ENCODE results near the gene COL6A2. TPM values are rescaled to one million over a fixed set of nuclear protein-coding genes. Genes with fewer than 3 reads are reported as not detected.

COL6A2 gene
- total and polyA plus RNA-seq, 10 of the 15 experiments (the other 5 are each of a cell fraction or from before 2014, with no cell fraction given): 0.16 to 1.3 (median 0.34) TPM; not detected in 7

DNA sequence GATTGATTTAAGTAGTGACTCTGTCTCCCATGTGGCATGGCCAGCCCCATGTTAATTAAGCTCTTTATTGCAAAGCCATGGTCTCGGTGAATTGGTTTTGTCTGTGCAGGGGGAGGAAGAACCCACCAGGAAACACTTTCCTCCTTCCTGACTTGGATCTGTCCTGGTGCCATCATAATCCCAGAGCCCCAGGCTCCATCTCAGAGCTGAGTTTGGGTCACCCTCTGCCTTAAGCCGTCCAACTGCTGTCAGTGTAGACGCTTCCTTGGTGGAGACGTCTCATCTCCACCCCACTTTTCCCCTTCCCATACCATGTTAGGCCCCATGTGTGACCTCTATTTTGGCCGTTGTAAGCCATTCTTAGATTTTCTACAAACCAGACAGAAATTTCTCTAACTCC, 36.0 kb upstream of the COL6A2 start:
- Histone ChIP-seq H3K4me3 (no peak overlapping the region), H3K9me3 (replicated peaks; ENCODE audit: control insufficient read depth, insufficient read depth, low read length) (no peaks in the 10 kb centered on the region; the same call in 2 of the 3 replicates), H3K27me3 (replicated peaks in 1 of 2; ENCODE audit: control insufficient read depth in 2 of 2, insufficient read depth in 2 of 2, low read length in 1 of 2) (no peaks in the 10 kb centered on the region), H3K36me3 (ENCODE audit: control insufficient read depth in 2 of 2, insufficient read depth in 2 of 2, low read length in 1 of 2) (no peaks in the 10 kb centered on the region), H2AFZ (ENCODE audit: control insufficient read depth, low read depth, low read length) (no peak overlapping the region), H3K4me1 (ENCODE audit: control insufficient read depth, insufficient read depth, low read length) (peaks cover 3% of the 10 kb centered on the region; the same call in 1 of the 2 replicates), H4K20me1 (ENCODE audit: control insufficient read depth, insufficient read depth) (no peaks in the 10 kb centered on the region), H3K79me2 (ENCODE audit: control insufficient read depth, insufficient read depth, low read length) (no peaks in the 10 kb centered on the region), H3K9ac (ENCODE audit: control insufficient read depth, insufficient read depth, low read length) (no peak overlapping the region), H3K4me2 (ENCODE audit: control insufficient read depth, insufficient read depth) (no peak overlapping the region), H3K27ac (ENCODE audit: control insufficient read depth, insufficient read depth) (no peak overlapping the region)
- ChIA-PET SMC1A (ENCODE audit: uncharacterized antibody, unreplicated experiment) (no interaction called here), POLR2A (no interaction called here), CTCF (no interaction called here), RAD21 (ENCODE audit: unreplicated experiment) (no interaction called here)
- TF ChIP-seq HDAC2 (IDR thresholded peaks at IDR 0.05): no peak
- TF ChIP-seq ESRRA (IDR thresholded peaks at IDR 0.05; ENCODE audit: low read length): no peak
- no peak for TF ChIP-seq BRCA1 (IDR thresholded peaks at IDR 0.05; ENCODE audit: low read depth, low read length)
- TF ChIP-seq CHD2 (IDR thresholded peaks at IDR 0.05; ENCODE audit: borderline replicate concordance, low read depth, low read length): no peak
- no peak for TF ChIP-seq FOXM1 (IDR thresholded peaks at IDR 0.05; ENCODE audit: low read depth, low read length)
- TF ChIP-seq, protein P1, sequence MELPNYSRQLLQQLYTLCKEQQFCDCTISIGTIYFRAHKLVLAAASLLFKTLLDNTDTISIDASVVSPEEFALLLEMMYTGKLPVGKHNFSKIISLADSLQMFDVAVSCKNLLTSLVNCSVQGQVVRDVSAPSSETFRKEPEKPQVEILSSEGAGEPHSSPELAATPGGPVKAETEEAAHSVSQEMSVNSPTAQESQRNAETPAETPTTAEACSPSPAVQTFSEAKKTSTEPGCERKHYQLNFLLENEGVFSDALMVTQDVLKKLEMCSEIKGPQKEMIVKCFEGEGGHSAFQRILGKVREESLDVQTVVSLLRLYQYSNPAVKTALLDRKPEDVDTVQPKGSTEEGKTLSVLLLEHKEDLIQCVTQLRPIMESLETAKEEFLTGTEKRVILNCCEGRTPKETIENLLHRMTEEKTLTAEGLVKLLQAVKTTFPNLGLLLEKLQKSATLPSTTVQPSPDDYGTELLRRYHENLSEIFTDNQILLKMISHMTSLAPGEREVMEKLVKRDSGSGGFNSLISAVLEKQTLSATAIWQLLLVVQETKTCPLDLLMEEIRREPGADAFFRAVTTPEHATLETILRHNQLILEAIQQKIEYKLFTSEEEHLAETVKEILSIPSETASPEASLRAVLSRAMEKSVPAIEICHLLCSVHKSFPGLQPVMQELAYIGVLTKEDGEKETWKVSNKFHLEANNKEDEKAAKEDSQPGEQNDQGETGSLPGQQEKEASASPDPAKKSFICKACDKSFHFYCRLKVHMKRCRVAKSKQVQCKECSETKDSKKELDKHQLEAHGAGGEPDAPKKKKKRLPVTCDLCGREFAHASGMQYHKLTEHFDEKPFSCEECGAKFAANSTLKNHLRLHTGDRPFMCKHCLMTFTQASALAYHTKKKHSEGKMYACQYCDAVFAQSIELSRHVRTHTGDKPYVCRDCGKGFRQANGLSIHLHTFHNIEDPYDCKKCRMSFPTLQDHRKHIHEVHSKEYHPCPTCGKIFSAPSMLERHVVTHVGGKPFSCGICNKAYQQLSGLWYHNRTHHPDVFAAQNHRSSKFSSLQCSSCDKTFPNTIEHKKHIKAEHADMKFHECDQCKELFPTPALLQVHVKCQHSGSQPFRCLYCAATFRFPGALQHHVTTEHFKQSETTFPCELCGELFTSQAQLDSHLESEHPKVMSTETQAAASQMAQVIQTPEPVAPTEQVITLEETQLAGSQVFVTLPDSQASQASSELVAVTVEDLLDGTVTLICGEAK (IDR thresholded peaks at IDR 0.05; ENCODE audit: borderline replicate concordance): no peak
- no peak for TF ChIP-seq SMAD1 (IDR thresholded peaks at IDR 0.05; ENCODE audit: low read depth, partially characterized antibody)
- no peak for TF ChIP-seq NBN (IDR thresholded peaks at IDR 0.05)
- no peak for TF ChIP-seq POLR2AphosphoS2 (IDR thresholded peaks at IDR 0.05; ENCODE audit: low read depth, low read length)
- FAIRE-seq (no peak), DNase-seq (ENCODE audit: low read depth, low spot score) (no peak), ATAC-seq (no peak)
- BruUV-seq (replicated peaks): no TSS peak
- in situ Hi-C loops (cut with MboI): no loop called here
- 7% methylated on average over 5 of the region's 5 CpGs for WGBS (ENCODE audit: insufficient coverage, insufficient replicate concordance, low lambda C conversion rate, missing lambda C conversion rate)
- intact Hi-C loops (cut with micrococcal nuclease; ENCODE audit: unreplicated experiment): no loop called here
